ENCODE measurements around the gene ADAT2. TPM values are rescaled to one million over a fixed set of nuclear protein-coding genes. Genes with fewer than 3 reads are reported as not detected.

ADAT2 gene
- polyA plus RNA-seq, 4 donors, result 0.81 to 31.6 (median 2.8) TPM

DNA sequence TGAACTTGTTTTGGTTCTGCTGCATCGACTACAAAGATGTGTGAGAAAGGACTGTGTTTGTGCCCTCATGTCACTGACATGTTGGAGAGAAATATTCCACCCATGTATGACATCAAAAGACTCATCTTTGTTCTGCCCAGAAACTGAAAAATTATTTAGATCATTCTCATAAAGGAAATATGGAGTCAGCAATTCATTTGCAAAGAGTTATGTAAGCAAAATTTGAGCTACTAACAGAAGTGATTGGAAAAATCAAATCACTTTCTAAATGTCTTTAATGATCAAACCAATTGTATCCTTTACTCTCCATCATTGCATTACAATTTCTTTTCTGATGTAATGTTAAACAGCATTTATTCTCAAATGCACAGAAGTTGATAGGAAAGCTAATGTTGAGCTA is 19.3 kb downstream of the ADAT2 start:
- H3K27me3 ChIP-seq (ENCODE audit: control insufficient read depth in 3 of 3, insufficient read depth in 3 of 3, low read length in 3 of 3), result no peaks in the 10 kb centered on the region
- 35 to 71% (median 52%) methylated on average over 1 of the region's 1 CpG for WGBS, 3 donors
- H3K27ac ChIP-seq (ENCODE audit: low read depth in 1 of 3, low read length in 2 of 3), result no peak overlapping the region
- H3K36me3 ChIP-seq (ENCODE audit: control insufficient read depth in 3 of 3, insufficient read depth in 2 of 3, low read depth in 1 of 3, low read length in 3 of 3), result peaks cover 0 to 8% (median 0%) of the 10 kb centered on the region in 3 donors
- DNase-seq (no peak), FAIRE-seq (no peak)
- H3K4me1 ChIP-seq (ENCODE audit: control insufficient read depth in 3 of 3, insufficient read depth in 2 of 3, low read depth in 1 of 3, low read length in 2 of 3), result peaks cover 0 to 2% (median 0%) of the 10 kb centered on the region in 3 donors
- no peak overlapping the region for H3K4me3 ChIP-seq (ENCODE audit: low read depth in 1 of 3, low read length in 3 of 3)
- no peaks in the 10 kb centered on the region for H3K9me3 ChIP-seq (ENCODE audit: control insufficient read depth in 2 of 2, insufficient read depth in 1 of 2, low read depth in 1 of 2, low read length in 1 of 2)

DNA sequence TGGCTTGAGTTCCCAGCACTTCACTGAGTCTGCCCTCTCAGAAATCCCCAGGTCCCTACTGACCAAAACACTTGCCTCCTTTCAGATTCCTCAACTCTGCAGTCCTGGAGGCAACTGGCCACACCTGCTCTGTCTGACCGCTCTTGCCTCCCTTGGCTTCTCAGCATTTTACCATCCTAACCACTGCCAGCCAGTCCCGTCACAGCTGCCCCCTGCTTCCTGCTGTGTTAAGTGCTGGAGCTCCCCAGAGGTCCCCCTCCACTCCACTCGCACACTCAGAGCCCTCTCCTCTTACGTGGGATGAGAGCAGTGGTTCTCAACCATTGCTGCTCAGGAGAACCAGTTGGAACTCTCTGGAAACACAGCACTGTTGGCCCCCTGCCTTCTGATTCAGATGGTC is 20.5 kb downstream of the ADAT2 start:
- H3K4me1 ChIP-seq (ENCODE audit: control insufficient read depth in 3 of 3, insufficient read depth in 2 of 3, low read depth in 1 of 3, low read length in 2 of 3), result peaks cover 0 to 2% (median 0%) of the 10 kb centered on the region in 3 donors
- DNase-seq (no peak), FAIRE-seq (no peak)
- H3K9me3 ChIP-seq (ENCODE audit: control insufficient read depth in 2 of 2, insufficient read depth in 1 of 2, low read depth in 1 of 2, low read length in 1 of 2), result no peaks in the 10 kb centered on the region
- H3K27me3 ChIP-seq (ENCODE audit: control insufficient read depth in 3 of 3, insufficient read depth in 3 of 3, low read length in 3 of 3), result no peaks in the 10 kb centered on the region
- peaks cover 0 to 8% (median 0%) of the 10 kb centered on the region in 3 donors for H3K36me3 ChIP-seq (ENCODE audit: control insufficient read depth in 3 of 3, insufficient read depth in 2 of 3, low read depth in 1 of 3, low read length in 3 of 3)
- no peak overlapping the region for H3K27ac ChIP-seq (ENCODE audit: low read depth in 1 of 3, low read length in 2 of 3)
- 93 to 95% (median 94%) methylated on average over 4 of the region's 4 CpGs for WGBS, 3 donors
- H3K4me3 ChIP-seq (ENCODE audit: low read depth in 1 of 3, low read length in 3 of 3), result no peak overlapping the region

DNA sequence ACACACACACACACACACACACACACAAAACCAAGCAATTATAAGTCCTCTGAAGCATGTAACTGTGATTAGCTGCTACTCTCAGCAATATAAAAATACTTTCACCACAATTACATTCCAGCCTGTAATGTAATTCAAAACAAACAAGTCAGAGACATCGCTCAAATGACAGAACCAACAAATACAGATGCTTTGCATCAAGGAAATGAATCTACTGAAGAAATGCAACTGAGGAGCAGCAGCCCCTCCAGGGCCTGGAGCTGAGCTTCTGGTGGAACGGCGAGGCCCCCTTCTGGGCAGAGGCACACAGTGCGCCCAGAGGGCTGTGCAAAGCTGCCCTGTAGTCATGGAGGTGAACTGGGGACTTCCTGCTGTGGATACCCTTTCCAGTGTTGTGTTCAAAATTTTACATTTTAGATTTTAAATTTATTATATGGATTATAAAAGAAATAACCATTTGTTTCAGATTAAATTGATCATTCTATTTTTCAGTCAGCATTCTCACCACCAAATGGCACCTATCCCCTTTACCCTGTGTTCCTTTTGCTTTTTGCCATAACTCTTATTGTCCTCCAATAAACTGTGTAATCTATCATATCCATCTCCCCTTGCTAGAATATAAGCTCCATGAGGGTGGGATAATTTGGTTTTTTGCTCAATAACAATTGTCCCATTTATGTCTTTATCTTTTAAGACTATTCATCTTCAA is 23.2 kb downstream of the ADAT2 start:
- WGBS, 3 donors, result 14 to 27% (median 24%) methylated on average over 4 of the region's 4 CpGs
- H3K4me3 ChIP-seq (ENCODE audit: low read depth in 1 of 3, low read length in 3 of 3), result no peak overlapping the region
- no peak for FAIRE-seq
- no peaks in the 10 kb centered on the region for H3K9me3 ChIP-seq (ENCODE audit: control insufficient read depth in 2 of 2, insufficient read depth in 1 of 2, low read depth in 1 of 2, low read length in 1 of 2)
- peaks cover 0 to 2% (median 0%) of the 10 kb centered on the region in 3 donors for H3K4me1 ChIP-seq (ENCODE audit: control insufficient read depth in 3 of 3, insufficient read depth in 2 of 3, low read depth in 1 of 3, low read length in 2 of 3)
- no peak overlapping the region for H3K27ac ChIP-seq (ENCODE audit: low read depth in 1 of 3, low read length in 2 of 3)
- peak; percentile 47 to 80 for DNase-seq
- H3K27me3 ChIP-seq (ENCODE audit: control insufficient read depth in 3 of 3, insufficient read depth in 3 of 3, low read length in 3 of 3), result no peaks in the 10 kb centered on the region
- peaks cover 0 to 8% (median 0%) of the 10 kb centered on the region in 3 donors for H3K36me3 ChIP-seq (ENCODE audit: control insufficient read depth in 3 of 3, insufficient read depth in 2 of 3, low read depth in 1 of 3, low read length in 3 of 3)

DNA sequence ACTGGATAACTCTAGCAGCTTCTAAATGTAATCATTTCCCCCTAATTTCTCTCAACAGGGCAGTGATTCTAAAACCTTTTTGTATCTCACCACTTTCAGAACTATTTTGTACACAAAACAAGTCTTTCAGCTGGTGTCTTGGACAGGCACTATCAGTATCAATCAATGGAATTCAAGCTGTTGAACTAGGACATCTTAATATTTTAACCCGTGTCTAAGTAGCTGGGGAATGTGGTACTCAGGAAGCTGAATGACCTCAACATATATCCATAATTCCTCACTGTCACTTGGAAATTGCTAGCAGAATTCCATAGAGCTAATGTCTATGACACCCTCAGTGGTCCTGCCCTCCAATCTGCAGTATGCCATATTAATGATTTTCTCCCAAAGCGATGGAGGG is 24.5 kb downstream of the ADAT2 start:
- no peaks in the 10 kb centered on the region for H3K9me3 ChIP-seq (ENCODE audit: control insufficient read depth in 2 of 2, insufficient read depth in 1 of 2, low read depth in 1 of 2, low read length in 1 of 2)
- no peak overlapping the region for H3K27ac ChIP-seq (ENCODE audit: low read depth in 1 of 3, low read length in 2 of 3)
- H3K36me3 ChIP-seq (ENCODE audit: control insufficient read depth in 3 of 3, insufficient read depth in 2 of 3, low read depth in 1 of 3, low read length in 3 of 3), result peaks cover 0 to 8% (median 0%) of the 10 kb centered on the region in 3 donors
- 80 to 90% (median 89%) methylated on average over 2 of the region's 2 CpGs for WGBS, 3 donors
- DNase-seq, result no peak
- no peak overlapping the region for H3K4me3 ChIP-seq (ENCODE audit: low read depth in 1 of 3, low read length in 3 of 3)
- no peaks in the 10 kb centered on the region for H3K27me3 ChIP-seq (ENCODE audit: control insufficient read depth in 3 of 3, insufficient read depth in 3 of 3, low read length in 3 of 3)
- no peak for FAIRE-seq
- peaks cover 0 to 2% (median 0%) of the 10 kb centered on the region in 3 donors for H3K4me1 ChIP-seq (ENCODE audit: control insufficient read depth in 3 of 3, insufficient read depth in 2 of 3, low read depth in 1 of 3, low read length in 2 of 3)

DNA sequence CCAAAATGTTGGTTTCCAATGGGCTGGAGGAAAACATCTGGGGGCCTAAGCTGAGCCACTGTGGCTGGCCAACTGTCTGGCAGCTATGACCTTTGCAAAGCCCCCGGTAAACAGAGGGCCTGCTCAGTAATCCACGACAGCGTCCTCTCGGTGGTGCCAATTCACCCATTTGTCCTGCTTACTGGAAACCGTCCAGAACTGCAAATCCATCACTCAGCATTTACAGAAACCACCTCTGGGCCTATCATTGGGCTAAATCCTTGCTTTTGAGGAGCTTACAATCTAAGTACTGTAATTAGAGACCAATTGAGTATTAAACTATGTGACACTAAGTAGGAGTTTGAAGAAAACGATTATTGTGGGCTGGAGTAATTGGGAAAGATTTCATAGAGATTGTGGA is 31.0 kb downstream of the ADAT2 start:
- Histone ChIP-seq H3K27ac (ENCODE audit: low read depth in 1 of 3, low read length in 2 of 3) (no peak overlapping the region), H3K27me3 (ENCODE audit: control insufficient read depth in 3 of 3, insufficient read depth in 3 of 3, low read length in 3 of 3) (no peaks in the 10 kb centered on the region), H3K36me3 (ENCODE audit: control insufficient read depth in 3 of 3, insufficient read depth in 2 of 3, low read depth in 1 of 3, low read length in 3 of 3) (no peaks in the 10 kb centered on the region), H3K4me3 (ENCODE audit: low read depth in 1 of 3, low read length in 3 of 3) (no peak overlapping the region), H3K4me1 (ENCODE audit: control insufficient read depth in 3 of 3, insufficient read depth in 2 of 3, low read depth in 1 of 3, low read length in 2 of 3) (no peaks in the 10 kb centered on the region), H3K9me3 (ENCODE audit: control insufficient read depth in 2 of 2, insufficient read depth in 1 of 2, low read depth in 1 of 2, low read length in 1 of 2) (no peaks in the 10 kb centered on the region)
- no peak for FAIRE-seq
- no peak for DNase-seq
- WGBS, 3 donors, result 84 to 95% (median 87%) methylated on average over 6 of the region's 6 CpGs

DNA sequence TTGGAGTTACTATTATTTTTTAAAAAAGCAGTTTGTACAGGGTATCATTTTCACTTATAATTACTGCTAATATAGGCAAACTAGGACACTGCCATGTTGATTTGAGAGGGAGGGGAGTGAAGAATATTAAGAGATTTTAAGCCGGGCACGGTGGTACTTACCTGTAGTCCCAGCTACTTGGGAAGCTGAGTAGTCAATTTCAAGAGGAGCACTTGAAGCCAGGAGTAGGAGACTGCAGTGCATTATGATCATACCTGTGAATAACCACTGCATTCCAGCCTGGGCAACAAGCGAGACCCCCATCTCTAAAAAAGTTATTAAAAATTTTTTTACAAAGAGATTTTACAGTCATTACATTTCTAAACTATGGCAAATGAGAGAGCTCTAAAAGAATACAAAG is 35.7 kb downstream of the ADAT2 start:
- Histone ChIP-seq H3K27ac (ENCODE audit: low read depth in 1 of 3, low read length in 2 of 3) (no peak overlapping the region), H3K27me3 (ENCODE audit: control insufficient read depth in 3 of 3, insufficient read depth in 3 of 3, low read length in 3 of 3) (no peaks in the 10 kb centered on the region), H3K36me3 (ENCODE audit: control insufficient read depth in 3 of 3, insufficient read depth in 2 of 3, low read depth in 1 of 3, low read length in 3 of 3) (no peaks in the 10 kb centered on the region), H3K4me3 (ENCODE audit: low read depth in 1 of 3, low read length in 3 of 3) (no peak overlapping the region), H3K9me3 (ENCODE audit: control insufficient read depth in 2 of 2, insufficient read depth in 1 of 2, low read depth in 1 of 2, low read length in 1 of 2) (no peaks in the 10 kb centered on the region), H3K4me1 (ENCODE audit: control insufficient read depth in 3 of 3, insufficient read depth in 2 of 3, low read depth in 1 of 3, low read length in 2 of 3) (peaks cover 0 to 4% (median 0%) of the 10 kb centered on the region in 3 donors)
- FAIRE-seq (no peak), DNase-seq (no peak)
- 93 to 97% (median 94%) methylated on average over 3 of the region's 3 CpGs for WGBS, 3 donors

DNA sequence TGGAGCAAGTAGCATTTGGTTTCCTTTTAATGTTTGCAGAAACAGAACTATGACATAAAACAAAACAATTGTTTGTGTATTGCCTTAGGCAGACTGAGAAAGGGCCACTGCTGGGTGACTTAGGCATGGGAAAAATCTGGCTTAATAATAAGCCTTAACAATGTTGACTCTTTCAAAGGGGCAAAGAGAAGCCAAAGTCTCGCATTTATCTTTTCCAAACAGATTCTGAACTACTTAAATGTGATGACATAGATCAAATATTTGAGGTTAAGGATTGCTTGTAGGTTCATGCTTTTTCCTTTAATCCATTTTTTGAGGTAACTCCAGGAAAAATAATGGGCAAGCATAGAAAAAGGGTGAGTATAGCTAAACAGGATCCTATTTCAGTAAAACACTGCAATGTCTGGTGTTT is 39.6 kb downstream of the ADAT2 start:
- Histone ChIP-seq H3K4me3 (ENCODE audit: low read depth in 1 of 3, low read length in 3 of 3) (no peak overlapping the region), H3K9me3 (ENCODE audit: control insufficient read depth in 2 of 2, insufficient read depth in 1 of 2, low read depth in 1 of 2, low read length in 1 of 2) (no peaks in the 10 kb centered on the region), H3K27ac (ENCODE audit: low read depth in 1 of 3, low read length in 2 of 3) (no peak overlapping the region), H3K27me3 (ENCODE audit: control insufficient read depth in 3 of 3, insufficient read depth in 3 of 3, low read length in 3 of 3) (no peaks in the 10 kb centered on the region), H3K36me3 (ENCODE audit: control insufficient read depth in 3 of 3, insufficient read depth in 2 of 3, low read depth in 1 of 3, low read length in 3 of 3) (no peaks in the 10 kb centered on the region), H3K4me1 (ENCODE audit: control insufficient read depth in 3 of 3, insufficient read depth in 2 of 3, low read depth in 1 of 3, low read length in 2 of 3) (peaks cover 0 to 4% (median 0%) of the 10 kb centered on the region in 3 donors)
- DNase-seq (peak in 1 of 2 donors; percentile 56), FAIRE-seq (no peak)
- WGBS, 3 donors, result 33 to 49% (median 41%) methylated on average over 1 of the region's 1 CpG

DNA sequence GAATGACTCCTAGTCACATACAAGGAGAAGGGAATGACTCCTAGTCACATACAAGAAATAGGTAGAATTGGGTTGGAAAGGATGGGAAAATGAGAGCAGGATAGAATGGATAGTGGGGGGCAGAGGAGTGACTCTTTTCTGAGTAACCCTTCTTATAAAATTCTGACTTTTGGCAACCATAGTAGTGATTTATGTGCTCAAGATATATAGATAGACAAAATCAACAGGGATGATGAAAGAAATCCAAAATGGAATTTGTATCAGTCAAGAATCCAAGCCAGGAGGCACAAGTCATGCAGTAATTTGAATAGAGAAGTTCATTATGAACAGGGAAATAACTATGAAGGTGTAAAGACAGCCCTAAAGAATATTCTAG is 41.7 kb downstream of the ADAT2 start:
- no peaks in the 10 kb centered on the region for H3K36me3 ChIP-seq (ENCODE audit: control insufficient read depth in 3 of 3, insufficient read depth in 2 of 3, low read depth in 1 of 3, low read length in 3 of 3)
- H3K4me3 ChIP-seq (ENCODE audit: low read depth in 1 of 3, low read length in 3 of 3), result no peak overlapping the region
- H3K9me3 ChIP-seq (ENCODE audit: control insufficient read depth in 2 of 2, insufficient read depth in 1 of 2, low read depth in 1 of 2, low read length in 1 of 2), result no peaks in the 10 kb centered on the region
- FAIRE-seq (no peak), DNase-seq (no peak)
- no peak overlapping the region for H3K27ac ChIP-seq (ENCODE audit: low read depth in 1 of 3, low read length in 2 of 3)
- H3K27me3 ChIP-seq (ENCODE audit: control insufficient read depth in 3 of 3, insufficient read depth in 3 of 3, low read length in 3 of 3), result no peaks in the 10 kb centered on the region
- H3K4me1 ChIP-seq (ENCODE audit: control insufficient read depth in 3 of 3, insufficient read depth in 2 of 3, low read depth in 1 of 3, low read length in 2 of 3), result peaks cover 0 to 4% (median 0%) of the 10 kb centered on the region in 3 donors
